Neuron (in vitro differentiated cells): ENCODE measurements around the gene FILIP1.
"Not testable (repeated sequence)": the region's sequence is repeated elsewhere in the genome, so short reads cannot be mapped to it uniquely, and the experiment has no call there.

Experiments
- H2AFZ ChIP-seq: one replicate; pipeline ENCODE4 v1.6.1; 2013; ENCODE audit warnings: low read depth, mild to moderate bottlenecking, inconsistent platforms, low read length, moderate library complexity
- H3K27me3 ChIP-seq: one replicate; pipeline ENCODE4 v1.6.1; 2013; ENCODE audit warnings: low read length; ENCODE audit not compliant: insufficient read depth
- H3K36me3 ChIP-seq: one replicate; pipeline ENCODE4 v1.6.1; 2013; ENCODE audit warnings: low read length; ENCODE audit not compliant: insufficient read depth
- H3K4me1 ChIP-seq: one replicate; pipeline ENCODE4 v1.6.1; 2013; ENCODE audit warnings: low read length; ENCODE audit not compliant: insufficient read depth
- H3K4me3 ChIP-seq: 2 replicates; pipeline ENCODE4 v1.5.1; 2013; ENCODE audit warnings: mild to moderate bottlenecking, low read length, moderate library complexity
- H3K9me3 ChIP-seq: one replicate; pipeline ENCODE4 v1.6.1; 2013; ENCODE audit warnings: low read length

FILIP1 gene

GRCh38 chr6:75438013-75438431, 55.6 kb downstream of the FILIP1 start:
- Histone ChIP-seq H3K36me3 (no peaks in the 10 kb centered on the region), H3K27me3 (no peaks in the 10 kb centered on the region), H2AFZ (no peak overlapping the region), H3K4me3 (no peak overlapping the region), H3K9me3 (no peaks in the 10 kb centered on the region), H3K4me1 (no peaks in the 10 kb centered on the region)

GRCh38 chr6:75437421-75437891, 56.1 kb downstream of the FILIP1 start:
- H2AFZ ChIP-seq: no peak overlapping the region
- H3K4me3 ChIP-seq: no peak overlapping the region
- H3K9me3 ChIP-seq: no peaks in the 10 kb centered on the region
- no peaks in the 10 kb centered on the region for H3K4me1 ChIP-seq
- H3K27me3 ChIP-seq: no peaks in the 10 kb centered on the region
- no peaks in the 10 kb centered on the region for H3K36me3 ChIP-seq

GRCh38 chr6:75436869-75437268, 56.7 kb downstream of the FILIP1 start:
- H3K4me1 ChIP-seq: no peaks in the 10 kb centered on the region
- H2AFZ ChIP-seq: no peak overlapping the region
- H3K36me3 ChIP-seq: no peaks in the 10 kb centered on the region

GRCh38 chr6:75432809-75433208, 60.8 kb downstream of the FILIP1 start:
- H2AFZ ChIP-seq, H3K27me3 ChIP-seq, H3K4me3 ChIP-seq, H3K9me3 ChIP-seq, H3K36me3 ChIP-seq: not testable (repeated sequence)
- H3K4me1 ChIP-seq: peaks cover 14% of the 10 kb centered on the region

More at GRCh38 chr6:75436869-75437268, 56.7 kb downstream of the FILIP1 start:
- Histone ChIP-seq H3K9me3 (no peaks in the 10 kb centered on the region), H3K4me3 (no peak overlapping the region), H3K27me3 (no peaks in the 10 kb centered on the region)

GRCh38 chr6:75431379-75431778, 62.2 kb downstream of the FILIP1 start:
- Histone ChIP-seq H3K4me1 (peaks cover 14% of the 10 kb centered on the region), H2AFZ (no peak overlapping the region), H3K27me3 (no peaks in the 10 kb centered on the region), H3K4me3 (no peak overlapping the region), H3K9me3 (no peaks in the 10 kb centered on the region), H3K36me3 (no peaks in the 10 kb centered on the region)

- Histone ChIP-seq H3K4me1 (peaks cover 14% of the 10 kb centered on the region), H3K36me3 (no peaks in the 10 kb centered on the region), H3K27me3 (no peaks in the 10 kb centered on the region), H3K4me3 (no peak overlapping the region), H3K9me3 (no peaks in the 10 kb centered on the region), H2AFZ (no peak overlapping the region)
Measured at GRCh38 chr6:75430631-75431325, 62.8 kb downstream of the FILIP1 start.

- Histone ChIP-seq H3K27me3 (no peaks in the 10 kb centered on the region), H3K36me3 (no peaks in the 10 kb centered on the region), H3K4me1 (peaks cover 14% of the 10 kb centered on the region), H3K9me3 (no peaks in the 10 kb centered on the region), H3K4me3 (no peak overlapping the region), H2AFZ (no peak overlapping the region)
Measured at GRCh38 chr6:75429061-75429703, 64.4 kb downstream of the FILIP1 start.

- Histone ChIP-seq H3K4me3 (no peak overlapping the region), H3K36me3 (no peaks in the 10 kb centered on the region), H3K9me3 (no peaks in the 10 kb centered on the region), H2AFZ (no peak overlapping the region), H3K27me3 (no peaks in the 10 kb centered on the region), H3K4me1 (peaks cover 14% of the 10 kb centered on the region)
Measured at GRCh38 chr6:75428204-75428603, 65.4 kb downstream of the FILIP1 start.

- H3K4me3 ChIP-seq: no peak overlapping the region
- H3K4me1 ChIP-seq: peaks cover 14% of the 10 kb centered on the region
- H3K27me3 ChIP-seq: no peaks in the 10 kb centered on the region
- no peaks in the 10 kb centered on the region for H3K9me3 ChIP-seq
- no peaks in the 10 kb centered on the region for H3K36me3 ChIP-seq
- H2AFZ ChIP-seq: no peak overlapping the region
Measured at GRCh38 chr6:75427329-75427728, 66.3 kb downstream of the FILIP1 start.

- H2AFZ ChIP-seq: no peak overlapping the region
- no peaks in the 10 kb centered on the region for H3K27me3 ChIP-seq
- no peak overlapping the region for H3K4me3 ChIP-seq
- no peaks in the 10 kb centered on the region for H3K36me3 ChIP-seq
- no peaks in the 10 kb centered on the region for H3K9me3 ChIP-seq
- no peaks in the 10 kb centered on the region for H3K4me1 ChIP-seq
Measured at GRCh38 chr6:75424618-75425548, 68.7 kb downstream of the FILIP1 start.

- Histone ChIP-seq H2AFZ (no peak overlapping the region), H3K27me3 (no peaks in the 10 kb centered on the region), H3K9me3 (no peaks in the 10 kb centered on the region), H3K4me1 (peaks cover 4% of the 10 kb centered on the region), H3K36me3 (no peaks in the 10 kb centered on the region), H3K4me3 (no peak overlapping the region)
Measured at GRCh38 chr6:75423386-75423785, 70.2 kb downstream of the FILIP1 start.

GRCh38 chr6:75422024-75422639, 71.5 kb downstream of the FILIP1 start:
- Histone ChIP-seq H2AFZ (no peak overlapping the region), H3K4me3 (no peak overlapping the region), H3K27me3 (no peaks in the 10 kb centered on the region), H3K36me3 (no peaks in the 10 kb centered on the region), H3K9me3 (no peaks in the 10 kb centered on the region), H3K4me1 (peaks cover 4% of the 10 kb centered on the region)
